NCI-H524 (cell line): Measurements from ENCODE around the gene GALNT2.

Experiments
- DNase-seq, 2 experiments: peaks; one replicate each; lab custom pipeline; 2025; lab: John Stamatoyannopoulos, UW

The GALNT2 gene

DNA sequence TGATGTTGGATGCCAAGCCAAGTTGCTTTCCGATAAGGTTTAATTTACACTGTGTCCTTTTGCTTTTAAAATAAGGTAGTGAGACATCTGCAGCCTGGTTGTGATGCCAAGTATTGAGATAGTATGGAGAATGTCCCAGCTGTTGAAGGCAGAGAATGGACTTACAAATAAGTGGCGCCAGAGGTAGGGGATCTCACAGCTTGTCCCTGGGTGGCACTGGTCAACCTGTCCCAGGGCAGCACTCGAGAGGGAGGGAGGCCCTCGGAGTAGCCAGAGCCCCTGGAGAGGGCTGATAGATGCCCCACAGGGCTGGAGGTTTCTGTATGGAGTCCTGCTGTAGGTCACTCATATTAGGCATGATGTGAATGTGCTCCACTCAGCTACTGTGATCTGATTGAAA lies 98.5 kb downstream of the GALNT2 start:
- no peak for DNase-seq

DNA sequence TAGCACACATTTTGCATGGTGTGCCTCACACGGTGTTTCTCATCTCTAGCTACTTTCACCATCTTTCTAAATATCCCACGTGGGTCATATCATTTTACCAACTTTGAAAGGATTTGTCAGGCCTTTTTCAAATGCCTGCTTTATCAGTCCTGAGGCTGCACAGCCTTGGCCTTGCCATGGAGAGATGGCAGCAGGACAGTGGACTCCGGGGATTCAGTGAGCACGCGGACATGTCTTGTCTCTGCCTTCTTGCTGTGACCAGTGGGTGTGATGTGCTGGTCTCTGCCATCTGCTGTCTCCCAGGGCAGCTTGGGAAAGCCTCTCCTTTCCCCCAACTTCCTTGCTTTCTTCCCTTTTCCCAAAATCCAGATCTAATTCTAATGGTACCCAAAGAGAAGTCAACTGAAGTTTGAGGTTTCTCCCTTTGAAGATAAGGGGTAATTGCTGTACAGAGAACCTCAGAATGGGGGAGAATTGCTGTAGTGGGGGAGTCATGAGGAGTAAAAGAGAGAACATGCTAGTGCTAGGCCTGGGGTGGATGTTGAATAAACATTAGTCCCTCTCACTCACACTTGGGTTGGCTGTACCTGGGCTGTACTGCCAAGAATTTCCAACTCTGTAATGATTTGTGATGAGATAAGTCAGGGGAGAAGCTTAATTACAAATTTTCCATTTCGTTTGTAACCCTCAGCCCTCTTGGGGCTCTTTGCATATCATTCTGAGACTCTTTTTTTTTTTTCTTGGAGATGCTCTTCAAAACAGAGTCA lies 99.5 kb downstream of the GALNT2 start:
- no peak for DNase-seq

DNA sequence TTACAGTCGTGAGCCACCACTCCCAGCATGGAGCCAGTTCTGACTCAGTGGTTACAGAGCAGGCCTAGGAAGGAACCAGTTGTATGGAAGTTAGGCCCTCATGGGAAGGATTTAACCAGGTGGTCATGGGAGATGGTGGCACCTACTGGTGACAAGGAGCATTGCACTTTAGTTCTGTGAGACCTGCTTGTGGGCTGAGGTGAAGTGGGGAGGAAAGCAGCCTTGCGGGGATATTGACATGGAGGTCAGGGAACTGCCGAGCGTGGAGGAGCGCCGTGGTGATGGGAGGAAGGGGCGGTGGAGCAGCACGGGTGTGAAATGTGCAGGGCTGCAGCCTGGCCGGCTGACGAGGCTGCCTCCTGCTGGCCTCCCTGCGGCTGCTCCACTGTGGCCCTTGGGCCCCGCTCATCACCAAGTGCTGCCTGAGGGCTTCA lies 100.4 kb downstream of the GALNT2 start:
- DNase-seq = peak in 1 of 2 experiments; percentile 47

DNA sequence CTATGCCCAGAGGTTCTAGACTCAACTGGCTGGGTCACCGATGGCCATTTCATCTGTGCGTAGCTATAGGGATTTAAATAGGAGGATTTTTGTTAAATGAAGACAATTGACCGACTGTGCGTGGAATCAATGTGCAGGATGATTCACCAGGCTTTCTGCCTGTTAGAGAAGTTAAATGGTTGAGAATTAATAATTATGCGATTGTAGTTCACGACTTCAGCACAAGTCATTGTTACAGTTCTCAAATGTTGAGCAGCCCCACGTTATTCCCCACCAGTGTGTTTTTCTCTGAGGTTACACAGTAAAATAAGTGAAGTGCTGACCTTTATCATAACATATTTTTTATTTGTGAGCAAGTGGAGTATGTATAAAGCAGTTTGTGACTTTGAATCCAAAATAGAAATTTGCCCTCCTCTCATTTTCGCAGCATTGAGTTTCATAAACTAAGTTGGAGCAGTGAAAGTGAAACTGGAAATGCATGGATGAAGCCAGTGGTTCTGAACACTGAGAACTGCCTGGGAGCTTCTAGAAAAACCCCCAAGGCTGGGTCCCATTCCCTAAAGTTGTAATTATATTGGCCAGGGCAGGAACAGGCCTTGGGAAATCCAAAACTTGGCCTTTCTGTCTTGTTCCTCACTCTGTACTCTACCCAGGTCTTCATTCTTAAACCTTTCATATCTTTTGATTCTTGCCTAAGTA lies 102.6 kb downstream of the GALNT2 start:
- no peak for DNase-seq

- DNase-seq = no peak
These were observed 103.1 kb downstream of the GALNT2 start for GRCh38 chr1:230170153-230170547.

GRCh38 chr1:230170622-230171021 lies 103.6 kb downstream of the GALNT2 start:
- no peak for DNase-seq

DNA sequence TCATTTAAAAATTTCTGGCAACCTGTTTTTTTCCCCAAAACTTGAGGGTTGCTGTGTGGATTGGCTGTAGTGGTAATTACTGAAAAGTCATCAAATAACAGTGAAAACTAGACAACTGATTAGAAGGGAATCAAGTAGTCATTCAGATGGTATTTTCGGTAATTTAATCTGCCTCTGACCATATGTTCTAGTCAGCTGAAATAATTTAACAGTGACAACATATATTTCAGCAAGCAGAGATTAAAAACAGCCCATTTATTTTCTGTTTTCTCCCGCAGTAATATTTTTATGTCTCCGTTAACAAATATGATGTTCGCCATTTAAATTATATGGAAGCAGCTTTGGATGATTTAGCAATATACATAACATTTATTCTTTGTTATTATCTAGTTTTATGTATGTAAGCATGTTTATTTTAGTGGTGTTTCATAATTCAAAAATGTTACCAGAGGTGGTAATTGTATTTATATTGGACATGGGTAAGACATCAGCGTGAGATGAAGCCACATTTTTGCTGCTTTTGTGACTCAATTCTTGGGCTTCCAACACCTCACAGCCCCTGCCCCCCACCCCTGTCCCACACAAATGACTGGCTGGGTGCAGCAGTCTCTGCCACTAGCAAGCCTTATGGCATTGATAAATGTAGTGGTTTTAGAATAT lies 104.4 kb downstream of the GALNT2 start:
- DNase-seq = peak in 1 of 2 experiments; percentile 75

DNA sequence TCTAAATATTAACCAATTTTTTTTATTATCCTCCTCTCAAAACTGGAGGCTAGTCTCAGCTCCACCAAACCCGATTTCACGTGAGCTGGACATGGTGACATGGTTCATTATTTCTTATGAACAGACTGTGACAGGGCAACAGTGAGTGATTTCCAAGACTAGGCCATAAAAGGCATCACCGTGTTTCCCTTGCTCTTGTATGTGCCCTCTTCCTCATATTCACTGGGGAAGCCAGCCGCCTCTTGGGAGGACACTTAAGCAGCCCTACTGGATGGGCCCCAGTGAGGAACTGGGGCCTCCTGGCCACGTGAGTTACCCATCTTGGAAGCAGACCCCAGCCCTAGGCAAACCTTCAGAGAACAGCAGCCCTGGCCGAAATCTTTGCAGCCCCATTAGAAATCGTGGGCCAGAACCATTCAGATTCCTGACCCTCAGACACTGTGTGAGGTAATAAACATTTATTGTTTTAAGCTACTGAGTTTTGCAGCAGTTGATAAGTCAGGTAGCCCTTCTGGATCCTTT lies 105.0 kb downstream of the GALNT2 start:
- no peak for DNase-seq

DNA sequence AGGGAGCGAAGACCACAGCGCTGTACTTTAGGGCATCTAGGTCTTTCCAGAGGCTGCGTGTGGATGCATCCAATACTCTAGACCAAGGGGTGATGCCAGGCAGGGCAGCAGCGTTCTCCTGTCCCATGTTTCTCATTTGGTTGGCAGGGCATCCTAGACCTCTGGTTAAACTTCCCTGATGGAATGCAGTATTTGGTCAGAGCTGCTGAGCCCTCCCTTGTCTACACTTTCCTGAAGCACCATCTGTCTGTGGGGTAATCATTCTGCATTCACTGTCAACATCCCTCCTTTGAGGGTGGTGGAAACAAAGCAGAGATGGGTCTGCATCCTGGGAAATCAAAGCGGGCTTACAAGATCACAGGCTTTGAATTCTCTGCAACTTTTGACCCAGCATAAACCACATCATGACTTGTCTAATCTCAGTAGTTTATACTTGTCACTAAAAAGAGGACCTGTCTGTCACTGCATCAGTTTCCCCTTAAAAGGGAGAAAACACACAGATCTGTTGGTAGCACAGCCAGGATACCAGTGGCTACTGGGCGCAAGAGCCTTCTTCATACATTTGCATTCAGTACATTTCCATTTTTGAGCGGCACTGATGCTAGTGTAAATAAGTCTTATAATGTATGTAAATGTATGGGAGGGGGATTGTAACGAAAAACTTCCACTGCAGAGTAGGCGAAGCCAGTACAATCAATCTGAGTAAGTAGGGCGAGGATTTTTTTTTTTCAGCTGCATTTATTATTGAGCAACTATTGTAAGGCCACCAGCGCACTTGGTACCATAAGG lies 106.3 kb downstream of the GALNT2 start:
- DNase-seq = peak in 1 of 2 experiments; percentile 15

DNA sequence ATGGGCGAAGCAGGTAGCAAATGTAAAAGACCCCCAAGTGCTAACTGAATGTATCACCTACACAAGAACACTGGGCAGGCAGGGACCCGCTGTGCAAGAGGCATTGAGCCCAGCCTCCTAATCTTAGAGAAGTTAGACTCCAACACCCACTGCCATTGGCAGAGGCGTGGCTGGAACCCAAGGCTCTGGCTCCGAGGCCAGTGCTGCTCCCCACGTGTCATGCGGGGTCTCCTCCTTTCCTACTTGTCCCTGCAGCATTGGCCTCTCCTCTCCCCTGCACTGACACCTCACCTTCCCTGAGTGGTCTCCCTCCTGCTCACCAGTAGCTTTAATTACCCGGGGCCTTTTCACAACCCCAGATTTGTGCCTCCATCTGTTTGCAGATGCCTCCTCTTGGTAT lies 107.0 kb downstream of the GALNT2 start:
- DNase-seq = peak in 1 of 2 experiments; percentile 48

DNA sequence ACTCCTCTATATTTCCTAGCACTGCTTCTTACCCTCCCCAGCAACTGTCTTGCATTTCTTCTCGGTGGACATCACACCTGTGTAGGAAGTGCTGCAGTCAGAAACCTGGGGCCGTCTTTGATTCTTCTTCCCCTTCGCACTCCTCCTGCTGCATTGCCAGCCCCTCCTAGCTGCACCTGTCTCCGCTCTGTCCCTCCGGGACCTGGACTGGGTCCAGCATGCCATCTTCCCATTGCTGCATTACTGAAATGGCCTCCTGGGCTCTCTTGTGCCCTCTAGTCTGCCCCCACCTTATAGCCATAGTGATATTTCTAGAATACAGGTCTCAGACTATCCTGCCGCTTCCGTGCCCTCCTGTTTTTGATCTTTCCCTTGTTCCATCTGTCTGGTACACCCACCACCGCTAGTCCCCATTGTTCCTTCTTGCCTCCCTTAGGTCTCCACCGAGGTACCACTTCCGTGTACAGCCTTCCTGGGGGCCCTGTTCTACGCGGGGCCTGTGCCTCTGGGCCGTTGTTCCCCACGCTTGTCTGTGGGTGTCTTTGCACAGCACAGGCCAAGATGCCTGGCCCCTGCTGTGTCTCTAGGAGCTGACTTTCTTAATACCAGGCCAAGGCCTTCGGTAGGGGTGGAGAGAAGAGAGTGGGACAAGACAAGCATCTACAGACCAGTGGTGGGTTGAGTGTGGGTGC lies 107.6 kb downstream of the GALNT2 start:
- DNase-seq = peak in 1 of 2 experiments; percentile 27

- no peak for DNase-seq
These were observed 108.2 kb downstream of the GALNT2 start for GRCh38 chr1:230175163-230175747.

DNA sequence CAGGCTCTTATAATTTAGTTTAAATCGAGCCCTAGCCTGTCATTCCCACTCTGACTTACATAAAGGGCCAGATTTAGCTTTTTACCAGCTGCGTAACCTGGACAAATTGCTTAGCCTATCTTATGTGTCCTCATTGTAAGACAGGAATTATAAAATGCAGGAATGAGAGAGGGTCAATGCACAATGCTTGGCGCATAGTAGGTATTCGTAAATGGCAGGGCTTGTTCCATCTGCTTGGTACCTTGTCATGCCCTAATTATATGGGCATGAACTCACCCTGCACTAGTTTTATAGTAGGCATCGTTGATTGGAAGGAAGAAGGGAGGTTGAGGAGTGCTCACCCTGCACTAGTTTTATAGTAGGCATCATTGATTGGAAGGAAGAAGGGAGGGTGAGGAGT lies 108.8 kb downstream of the GALNT2 start:
- no peak for DNase-seq

GRCh38 chr1:230176326-230176725 lies 109.3 kb downstream of the GALNT2 start:
- no peak for DNase-seq

- peak; percentile 81 to 91 for DNase-seq
These were observed 109.9 kb downstream of the GALNT2 start for GRCh38 chr1:230176871-230177411.

DNA sequence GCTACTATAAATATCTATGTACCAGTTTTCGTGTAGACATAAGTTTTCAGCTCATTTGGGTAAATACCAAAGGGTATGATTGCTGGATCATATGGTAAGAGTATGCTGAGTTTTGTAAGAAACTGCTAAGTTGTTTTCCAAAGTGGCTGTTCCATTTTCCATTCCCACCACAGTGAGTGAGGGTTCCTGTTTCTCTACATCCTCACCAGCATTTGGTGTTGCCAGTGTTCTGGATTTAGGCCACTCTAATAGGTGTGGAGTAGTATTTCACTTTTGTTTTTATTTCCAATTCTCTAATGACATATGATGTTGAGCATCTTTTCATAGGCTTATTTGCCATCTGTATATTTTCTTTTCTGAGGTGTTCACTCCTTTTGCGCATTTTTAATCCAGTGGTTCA lies 112.2 kb downstream of the GALNT2 start:
- no peak for DNase-seq

- DNase-seq = no peak
These were observed 118.3 kb downstream of the GALNT2 start for GRCh38 chr1:230185076-230186001.

- no peak for DNase-seq
These were observed 119.2 kb downstream of the GALNT2 start for GRCh38 chr1:230186003-230186863.
